ENCODE data around the gene MYH13.

MYH13 gene

DNA sequence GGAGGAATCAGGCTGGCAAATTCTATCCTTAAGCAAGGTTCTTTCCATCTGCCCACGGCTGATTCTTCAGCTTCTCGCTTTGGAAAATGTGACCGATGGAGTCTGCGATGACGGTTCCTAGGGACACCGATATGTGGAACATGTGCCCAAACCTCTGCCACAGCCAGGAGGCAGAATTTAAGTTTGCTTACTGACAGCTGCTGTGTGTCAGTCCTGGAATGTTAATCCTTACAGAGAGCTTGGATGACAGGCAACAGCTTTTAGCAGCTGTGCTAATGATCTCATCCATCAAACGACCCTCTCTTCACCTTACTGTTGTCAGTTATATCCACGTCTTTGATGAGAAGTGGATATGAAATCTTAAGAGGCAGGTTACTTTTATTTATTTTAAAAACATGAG is 11.4 kb upstream of the MYH13 start:
- TF ChIP-seq, protein P1, sequence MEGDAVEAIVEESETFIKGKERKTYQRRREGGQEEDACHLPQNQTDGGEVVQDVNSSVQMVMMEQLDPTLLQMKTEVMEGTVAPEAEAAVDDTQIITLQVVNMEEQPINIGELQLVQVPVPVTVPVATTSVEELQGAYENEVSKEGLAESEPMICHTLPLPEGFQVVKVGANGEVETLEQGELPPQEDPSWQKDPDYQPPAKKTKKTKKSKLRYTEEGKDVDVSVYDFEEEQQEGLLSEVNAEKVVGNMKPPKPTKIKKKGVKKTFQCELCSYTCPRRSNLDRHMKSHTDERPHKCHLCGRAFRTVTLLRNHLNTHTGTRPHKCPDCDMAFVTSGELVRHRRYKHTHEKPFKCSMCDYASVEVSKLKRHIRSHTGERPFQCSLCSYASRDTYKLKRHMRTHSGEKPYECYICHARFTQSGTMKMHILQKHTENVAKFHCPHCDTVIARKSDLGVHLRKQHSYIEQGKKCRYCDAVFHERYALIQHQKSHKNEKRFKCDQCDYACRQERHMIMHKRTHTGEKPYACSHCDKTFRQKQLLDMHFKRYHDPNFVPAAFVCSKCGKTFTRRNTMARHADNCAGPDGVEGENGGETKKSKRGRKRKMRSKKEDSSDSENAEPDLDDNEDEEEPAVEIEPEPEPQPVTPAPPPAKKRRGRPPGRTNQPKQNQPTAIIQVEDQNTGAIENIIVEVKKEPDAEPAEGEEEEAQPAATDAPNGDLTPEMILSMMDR (IDR thresholded peaks at IDR 0.05; ENCODE audit: borderline replicate concordance, control extremely low read depth, extremely low read depth, insufficient read depth, missing control alignments), result no peak
- DNase-seq (ENCODE audit: low spot score), result no peak
- in situ Hi-C loops (cut with MboI; ENCODE audit: low sequenced_read_pairs, unreplicated experiment), result no loop called here

DNA sequence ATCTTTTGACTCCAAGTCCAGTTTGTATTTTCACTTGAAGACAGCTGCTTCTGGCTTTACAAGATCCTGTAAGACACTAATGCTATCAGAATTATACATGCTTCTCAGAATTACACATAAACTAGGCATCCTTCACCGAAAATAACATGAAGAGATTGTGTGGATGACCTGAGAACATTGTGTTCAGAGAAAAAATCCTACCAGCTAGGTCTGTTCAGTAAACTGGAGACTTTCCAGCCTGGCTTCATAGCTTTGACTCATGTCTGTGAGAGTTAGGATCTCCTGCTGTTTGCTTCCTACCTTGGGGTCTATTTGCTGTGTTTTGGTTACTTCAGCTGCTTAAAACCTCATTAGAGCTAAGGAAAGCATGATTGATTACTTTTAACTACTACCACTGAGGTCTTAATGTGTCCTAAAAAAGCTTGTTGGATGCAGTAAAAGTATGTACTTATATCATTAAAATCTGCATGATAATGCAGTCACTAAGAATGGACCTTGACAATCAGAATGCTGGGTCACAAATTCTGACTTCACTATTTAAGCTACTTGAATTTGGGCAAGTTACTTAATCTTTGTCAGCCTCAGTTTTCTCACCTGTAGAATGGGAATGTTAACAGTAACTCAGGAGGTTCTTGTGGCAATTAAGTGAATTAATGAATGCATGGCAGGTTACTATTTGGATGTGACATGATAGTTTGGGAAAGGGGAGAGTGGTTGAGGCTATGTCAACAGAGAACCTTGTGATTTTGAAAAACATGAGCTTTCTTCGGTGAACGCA is 8.0 kb upstream of the MYH13 start:
- in situ Hi-C loops (cut with MboI; ENCODE audit: low sequenced_read_pairs, unreplicated experiment), result no loop called here
- TF ChIP-seq, protein P1 (IDR thresholded peaks at IDR 0.05; ENCODE audit: borderline replicate concordance, control extremely low read depth, extremely low read depth, insufficient read depth, missing control alignments), result no peak
- no peak for DNase-seq (ENCODE audit: low spot score)

DNA sequence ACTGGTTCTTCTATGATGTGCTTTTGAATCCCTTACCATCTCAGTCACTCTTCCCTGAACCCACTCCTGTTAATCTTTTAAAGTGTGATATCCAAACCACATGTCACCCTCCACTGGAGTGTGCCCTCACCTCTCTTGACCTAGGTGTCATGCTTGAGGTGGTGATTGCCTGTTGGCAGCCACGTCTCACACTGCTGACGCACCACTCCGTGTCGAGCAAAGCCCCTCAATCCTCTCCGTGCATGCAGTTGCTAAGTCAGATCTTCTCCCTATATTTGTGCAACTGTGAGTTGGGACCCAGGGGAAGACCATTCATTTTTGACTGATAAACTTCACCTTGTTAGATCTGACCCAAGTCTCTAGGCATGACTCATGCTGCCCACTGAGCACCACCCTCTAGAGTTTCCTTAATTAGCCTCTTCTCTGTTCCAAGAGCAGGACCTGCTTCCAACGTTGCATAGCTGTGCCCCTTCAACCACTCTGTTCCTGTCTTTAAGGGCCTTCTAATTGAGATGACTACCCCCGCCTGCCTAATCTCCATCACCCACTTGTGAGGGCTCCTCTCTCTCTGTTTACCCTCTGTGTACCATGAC is 2.7 kb downstream of the MYH13 start:
- in situ Hi-C loops (cut with MboI; ENCODE audit: low sequenced_read_pairs, unreplicated experiment), result no loop called here
- no peak for DNase-seq (ENCODE audit: low spot score)
- TF ChIP-seq, protein P1 (IDR thresholded peaks at IDR 0.05; ENCODE audit: borderline replicate concordance, control extremely low read depth, extremely low read depth, insufficient read depth, missing control alignments), result no peak

DNA sequence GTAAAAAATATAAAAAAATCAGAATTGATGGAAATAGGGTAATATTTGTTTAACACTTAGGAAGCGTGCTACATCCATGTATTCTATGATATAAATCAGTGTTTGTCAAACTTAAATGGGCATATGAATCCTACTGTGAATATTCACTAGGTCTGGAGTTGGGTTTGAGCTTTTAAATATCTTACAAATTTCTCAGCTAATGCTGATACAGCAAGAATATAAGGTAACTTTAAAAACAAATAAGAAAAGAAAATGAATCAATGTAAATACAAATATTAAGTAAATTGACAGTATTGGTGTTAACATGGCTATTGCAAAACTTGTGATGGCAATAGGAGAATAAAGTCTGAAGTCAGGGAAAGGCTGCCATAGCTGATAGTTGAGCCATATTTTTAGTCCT is 3.6 kb downstream of the MYH13 start:
- in situ Hi-C loops (cut with MboI; ENCODE audit: low sequenced_read_pairs, unreplicated experiment), result no loop called here
- TF ChIP-seq, protein P1 (IDR thresholded peaks at IDR 0.05; ENCODE audit: borderline replicate concordance, control extremely low read depth, extremely low read depth, insufficient read depth, missing control alignments), result no peak
- DNase-seq (ENCODE audit: low spot score), result no peak

DNA sequence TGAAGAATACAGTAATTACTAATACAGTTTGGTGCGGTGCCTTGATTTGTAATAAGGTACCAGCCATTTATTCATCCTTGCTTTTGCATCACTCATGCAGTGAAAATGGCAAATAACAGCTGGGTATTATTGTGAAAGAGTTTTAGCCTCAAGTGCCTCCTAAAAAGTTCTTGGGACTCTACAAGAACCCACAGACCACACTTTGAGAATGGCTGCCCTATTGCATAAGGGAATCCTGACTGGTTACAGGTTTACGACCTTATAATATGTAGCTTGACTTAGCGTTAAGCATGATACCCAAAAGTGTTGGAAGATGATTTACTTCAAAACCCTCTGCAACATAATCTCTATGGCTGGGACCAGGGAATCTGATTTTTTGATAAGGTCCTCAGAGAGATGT is 4.2 kb downstream of the MYH13 start:
- in situ Hi-C loops (cut with MboI; ENCODE audit: low sequenced_read_pairs, unreplicated experiment), result no loop called here
- TF ChIP-seq, protein P1 (IDR thresholded peaks at IDR 0.05; ENCODE audit: borderline replicate concordance, control extremely low read depth, extremely low read depth, insufficient read depth, missing control alignments), result no peak
- DNase-seq (ENCODE audit: low spot score), result no peak

DNA sequence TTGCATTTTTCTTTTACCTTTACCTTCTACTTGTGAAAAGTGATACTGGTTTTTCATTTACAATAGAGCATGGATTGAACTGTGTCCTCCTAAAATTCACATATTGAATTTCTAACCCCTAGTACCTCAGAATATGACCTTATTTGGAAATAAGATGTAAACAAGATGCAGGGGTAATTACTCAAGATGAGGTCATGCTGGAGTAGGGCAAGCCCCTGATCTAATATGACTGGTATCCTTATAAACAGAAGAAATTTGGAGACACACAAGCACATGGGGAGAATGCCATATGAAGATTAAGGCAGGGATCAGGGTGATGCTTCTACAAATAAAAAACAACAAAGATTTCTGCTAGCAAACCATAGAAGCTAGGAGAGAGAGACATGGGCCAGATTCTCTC is 12.2 kb downstream of the MYH13 start:
- in situ Hi-C loops (cut with MboI; ENCODE audit: low sequenced_read_pairs, unreplicated experiment), result no loop called here
- DNase-seq (ENCODE audit: low spot score), result no peak
- TF ChIP-seq, protein P1 (IDR thresholded peaks at IDR 0.05; ENCODE audit: borderline replicate concordance, control extremely low read depth, extremely low read depth, insufficient read depth, missing control alignments), result no peak

Measured in GM13976 (cell line).